ENCODE data around the gene RBKS. TPM values are rescaled to one million over a fixed set of nuclear protein-coding genes. Genes with fewer than 3 reads are reported as not detected.

RBKS gene
- total RNA-seq, 4 donors from 2014 or later: 26.1 to 35.4 (median 33.1) TPM; not detected in 1

DNA sequence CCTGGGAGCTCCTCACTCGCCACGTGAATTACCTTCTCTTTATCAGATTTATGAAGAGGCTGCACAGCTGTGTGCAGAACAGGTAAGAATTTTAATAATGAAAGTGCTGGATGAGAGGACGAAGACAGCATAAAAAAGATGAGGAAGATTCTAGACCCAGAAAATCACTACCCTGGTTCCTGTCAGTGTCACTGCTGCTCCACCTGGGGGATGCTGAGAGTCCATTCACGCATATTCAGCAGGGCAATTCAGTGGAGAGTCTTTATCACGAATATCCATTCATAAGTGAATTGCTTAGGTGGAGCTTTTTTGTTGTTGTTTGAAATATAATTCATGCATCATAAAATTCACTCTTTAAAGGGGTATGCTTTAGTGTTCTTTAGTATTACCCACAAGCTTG lies 66.6 kb downstream of the RBKS start:
- Histone ChIP-seq H3K36me3 (no peaks in the 10 kb centered on the region), H3K4me3 (no peak overlapping the region), H3K9me3 (no peaks in the 10 kb centered on the region), H3K27me3 (no peaks in the 10 kb centered on the region), H3K4me1 (no peaks in the 10 kb centered on the region), H3K27ac (no peak overlapping the region)
- TF ChIP-seq POLR2A (IDR thresholded peaks at IDR 0.05): no peak
- TF ChIP-seq, protein P1, sequence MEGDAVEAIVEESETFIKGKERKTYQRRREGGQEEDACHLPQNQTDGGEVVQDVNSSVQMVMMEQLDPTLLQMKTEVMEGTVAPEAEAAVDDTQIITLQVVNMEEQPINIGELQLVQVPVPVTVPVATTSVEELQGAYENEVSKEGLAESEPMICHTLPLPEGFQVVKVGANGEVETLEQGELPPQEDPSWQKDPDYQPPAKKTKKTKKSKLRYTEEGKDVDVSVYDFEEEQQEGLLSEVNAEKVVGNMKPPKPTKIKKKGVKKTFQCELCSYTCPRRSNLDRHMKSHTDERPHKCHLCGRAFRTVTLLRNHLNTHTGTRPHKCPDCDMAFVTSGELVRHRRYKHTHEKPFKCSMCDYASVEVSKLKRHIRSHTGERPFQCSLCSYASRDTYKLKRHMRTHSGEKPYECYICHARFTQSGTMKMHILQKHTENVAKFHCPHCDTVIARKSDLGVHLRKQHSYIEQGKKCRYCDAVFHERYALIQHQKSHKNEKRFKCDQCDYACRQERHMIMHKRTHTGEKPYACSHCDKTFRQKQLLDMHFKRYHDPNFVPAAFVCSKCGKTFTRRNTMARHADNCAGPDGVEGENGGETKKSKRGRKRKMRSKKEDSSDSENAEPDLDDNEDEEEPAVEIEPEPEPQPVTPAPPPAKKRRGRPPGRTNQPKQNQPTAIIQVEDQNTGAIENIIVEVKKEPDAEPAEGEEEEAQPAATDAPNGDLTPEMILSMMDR (IDR thresholded peaks at IDR 0.05): peak in 1 of 6 experiments; percentile 11
- no peak for DNase-seq

DNA sequence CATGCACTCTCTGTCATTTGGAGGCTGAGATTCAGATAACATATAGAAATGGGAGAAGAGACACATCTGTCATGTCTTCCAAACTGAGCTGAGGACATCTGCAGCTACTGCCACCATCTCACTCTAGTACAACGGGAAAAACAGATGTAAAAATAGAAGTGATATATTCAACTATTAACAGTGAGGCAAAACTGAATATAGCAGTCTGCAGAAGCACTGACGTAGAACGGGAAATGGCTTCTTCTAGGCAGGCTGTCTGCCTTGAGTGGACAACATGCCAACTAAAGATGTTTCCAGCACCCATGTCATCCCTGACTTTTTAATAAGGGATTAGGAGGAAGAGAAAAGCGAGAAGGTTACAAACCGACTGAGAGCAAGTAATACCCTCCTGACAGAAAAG lies 67.1 kb downstream of the RBKS start:
- Histone ChIP-seq H3K27ac (no peak overlapping the region), H3K9me3 (no peaks in the 10 kb centered on the region), H3K27me3 (no peaks in the 10 kb centered on the region), H3K4me3 (no peak overlapping the region), H3K4me1 (no peaks in the 10 kb centered on the region), H3K36me3 (no peaks in the 10 kb centered on the region)
- DNase-seq: no peak
- TF ChIP-seq, protein P1 (IDR thresholded peaks at IDR 0.05): no peak

DNA sequence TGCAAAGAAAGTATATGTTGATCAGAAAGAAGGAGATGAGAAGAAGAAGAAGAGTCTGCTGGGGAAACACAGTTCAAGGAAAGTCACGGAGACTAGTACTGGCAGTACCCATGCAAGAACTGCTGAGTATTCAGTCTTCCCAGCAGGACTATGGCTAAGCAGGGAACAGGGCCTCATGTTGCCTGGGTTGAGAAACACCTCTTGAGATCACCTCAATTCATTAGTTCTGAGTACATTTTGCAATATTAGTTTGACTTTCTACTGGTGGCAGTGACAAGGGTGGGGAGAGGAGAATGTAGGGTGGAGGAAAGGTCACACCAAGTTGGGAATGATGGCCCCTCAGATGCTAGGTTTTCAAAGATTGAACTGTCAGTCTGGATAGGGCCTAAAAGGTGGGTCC lies 68.1 kb downstream of the RBKS start:
- no peak overlapping the region for H3K27ac ChIP-seq
- no peaks in the 10 kb centered on the region for H3K36me3 ChIP-seq
- H3K9me3 ChIP-seq: no peaks in the 10 kb centered on the region
- H3K27me3 ChIP-seq: no peaks in the 10 kb centered on the region
- TF ChIP-seq, protein P1 (IDR thresholded peaks at IDR 0.05): no peak
- no peak for TF ChIP-seq POLR2A (IDR thresholded peaks at IDR 0.05)
- no peaks in the 10 kb centered on the region for H3K4me1 ChIP-seq
- no peak overlapping the region for H3K4me3 ChIP-seq
- no peak for DNase-seq

DNA sequence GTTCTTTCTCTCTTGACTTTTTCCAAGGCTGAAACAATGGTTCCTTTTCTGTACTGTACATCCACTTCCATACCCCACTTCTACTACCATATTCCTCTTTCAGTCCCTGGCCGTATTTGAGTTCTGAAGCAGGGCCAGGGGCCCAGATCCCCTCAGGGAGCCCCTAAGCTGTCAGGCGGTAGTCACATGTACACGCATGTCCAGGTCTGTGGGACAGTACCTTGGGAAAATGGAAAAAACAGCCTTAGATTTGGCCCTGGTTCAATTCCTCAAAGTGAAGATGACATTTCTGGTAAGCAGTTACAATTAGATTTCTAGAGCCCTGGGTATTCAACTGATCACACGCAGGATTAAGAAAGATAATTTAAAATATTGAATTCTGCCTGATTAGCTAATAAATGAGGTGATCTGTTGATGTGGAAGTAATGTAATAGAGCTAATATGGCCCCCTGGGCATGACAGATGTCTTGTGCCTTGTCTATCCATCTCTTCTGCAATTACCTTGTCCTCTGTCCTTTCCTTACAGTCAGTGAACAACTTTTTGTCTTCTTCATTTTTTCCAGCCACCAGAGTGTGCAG lies 74.2 kb downstream of the RBKS start:
- Histone ChIP-seq H3K27ac (no peak overlapping the region), H3K4me3 (no peak overlapping the region), H3K9me3 (no peaks in the 10 kb centered on the region), H3K4me1 (no peaks in the 10 kb centered on the region), H3K27me3 (no peaks in the 10 kb centered on the region), H3K36me3 (no peaks in the 10 kb centered on the region)
- no peak for DNase-seq
- TF ChIP-seq, protein P1 (IDR thresholded peaks at IDR 0.05): no peak
- no peak for TF ChIP-seq POLR2A (IDR thresholded peaks at IDR 0.05)

DNA sequence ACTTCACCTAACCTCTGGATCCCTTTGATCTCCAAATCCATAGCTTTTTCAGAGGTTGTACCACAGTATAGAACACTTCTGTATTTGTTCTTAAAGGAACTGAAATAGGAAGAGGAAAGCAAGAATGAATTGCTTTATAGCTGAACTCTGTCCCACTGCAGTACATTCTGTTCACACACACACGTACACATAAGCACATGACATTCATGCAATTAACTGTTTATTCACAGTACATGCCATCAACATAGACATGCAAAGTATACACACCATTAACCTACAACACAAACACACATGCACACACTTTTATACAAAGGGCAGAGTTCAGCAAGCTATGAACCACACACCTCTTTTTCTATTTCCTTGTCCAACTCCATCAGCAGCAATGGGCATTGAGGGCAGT lies 75.4 kb downstream of the RBKS start:
- TF ChIP-seq, protein P1 (IDR thresholded peaks at IDR 0.05): no peak
- TF ChIP-seq POLR2A (IDR thresholded peaks at IDR 0.05): no peak
- H3K27me3 ChIP-seq: no peaks in the 10 kb centered on the region
- no peak overlapping the region for H3K4me3 ChIP-seq
- H3K9me3 ChIP-seq: no peaks in the 10 kb centered on the region
- H3K4me1 ChIP-seq: no peaks in the 10 kb centered on the region
- no peaks in the 10 kb centered on the region for H3K36me3 ChIP-seq
- H3K27ac ChIP-seq: no peak overlapping the region
- DNase-seq: no peak

DNA sequence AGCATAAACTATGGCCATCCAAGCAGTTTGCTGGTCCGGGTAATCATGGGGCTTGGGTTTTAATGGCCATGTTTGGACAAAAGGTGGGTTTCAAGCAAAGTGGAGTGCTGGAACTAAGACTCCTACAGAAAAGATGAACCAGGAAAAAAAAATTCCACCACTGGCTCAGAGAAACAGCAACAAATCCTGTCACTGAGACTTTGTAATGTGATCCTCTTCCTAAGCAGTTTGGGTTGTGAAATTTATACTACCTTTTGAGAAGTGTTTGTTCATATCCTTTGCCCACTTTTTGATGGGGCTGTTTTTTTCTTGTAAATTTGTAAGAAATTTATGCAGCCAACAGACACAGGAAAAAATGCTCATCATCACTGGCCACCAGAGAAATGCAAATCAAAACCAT lies 78.4 kb downstream of the RBKS start:
- no peak for TF ChIP-seq POLR2A (IDR thresholded peaks at IDR 0.05)
- TF ChIP-seq, protein P1 (IDR thresholded peaks at IDR 0.05): no peak
- no peak for DNase-seq
- no peaks in the 10 kb centered on the region for H3K4me1 ChIP-seq
- H3K27ac ChIP-seq: no peak overlapping the region
- H3K27me3 ChIP-seq: no peaks in the 10 kb centered on the region
- H3K9me3 ChIP-seq: no peaks in the 10 kb centered on the region
- H3K36me3 ChIP-seq: no peaks in the 10 kb centered on the region
- H3K4me3 ChIP-seq: no peak overlapping the region

All from Peyer's patch (tissue), 4 donors.